Astrocyte (in vitro differentiated cells and primary cell): Measurements from ENCODE around the gene LMX1B.

ENCODE experiments used
- CTCF ChIP-seq: IDR thresholded peaks from 2 replicates; pipeline ENCODE4 v1.5.1; 2011; ENCODE audit warnings: low read depth, mild to moderate bottlenecking, inconsistent platforms, low read length, moderate library complexity; ENCODE audit not compliant: insufficient read depth
- EZH2 ChIP-seq: IDR thresholded peaks from 2 replicates; pipeline ENCODE4 v1.6.1; 2012; ENCODE audit warnings: mild to moderate bottlenecking, low read length, inconsistent platforms; ENCODE audit not compliant: insufficient read depth

GRCh38 chr9:126682113-126682810 lies 68.5 kb downstream of the LMX1B start:
- TF ChIP-seq CTCF (no peak), EZH2 (no peak)
